Kidney (tissue), 14 donors: ENCODE results near the gene SACS. TPM values are rescaled to one million over a fixed set of nuclear protein-coding genes. Genes with fewer than 3 reads are reported as not detected.
"Not testable (repeated sequence)": the region's sequence is repeated elsewhere in the genome, so short reads cannot be mapped to it uniquely, and the experiment has no call there.

ENCODE experiments used
- DNase-seq, 5 donors: peaks; one replicate each; pipeline ENCODE4 v3.0.0-alpha.2; 2013 to 2020
- FAIRE-seq: peaks from 2 replicates; lab custom pipeline; 2012; peaks lifted over from hg19 to GRCh38; lab: Jason Lieb, UNC
- H3K27ac ChIP-seq, 2 donors: one replicate each; pipeline ENCODE4 v1.7.0; 2013; ENCODE audit warnings: low read depth in 2 of 2, low read length in 2 of 2, inconsistent platforms in 1 of 2
- H3K27me3 ChIP-seq: one replicate; pipeline ENCODE4 v1.7.1; 2013; ENCODE audit warnings: low read length, inconsistent platforms; ENCODE audit not compliant: control insufficient read depth, insufficient read depth
- H3K36me3 ChIP-seq, 3 donors: one replicate each; pipeline versions ENCODE4 v1.7.0 to v1.7.1; 2013; ENCODE audit warnings: low read length in 3 of 3, control low read depth in 1 of 3, inconsistent platforms in 1 of 3; ENCODE audit not compliant: insufficient read depth in 3 of 3, control insufficient read depth in 2 of 3
- H3K4me1 ChIP-seq, 3 donors: one replicate each; pipeline versions ENCODE4 v1.7.0 to v1.7.1; 2013; ENCODE audit warnings: low read length in 3 of 3, inconsistent platforms in 1 of 3, low read depth in 1 of 3; ENCODE audit not compliant: control insufficient read depth in 2 of 3, insufficient read depth in 2 of 3
- H3K4me3 ChIP-seq, 3 donors: one replicate each; pipeline versions ENCODE4 v1.7.0 to v1.8.1; 2013; ENCODE audit warnings: low read length in 3 of 3, control low read depth in 1 of 3, inconsistent platforms in 1 of 3
- H3K9ac ChIP-seq, 3 donors: one replicate each; pipeline versions ENCODE4 v1.7.0 to v1.7.1; 2013; ENCODE audit warnings: low read length in 3 of 3, control low read depth in 1 of 3, inconsistent platforms in 1 of 3
- H3K9me3 ChIP-seq, 3 donors: one replicate each; pipeline versions ENCODE4 v1.7.0 to v1.7.1; 2013; ENCODE audit warnings: low read length in 3 of 3, control low read depth in 1 of 3, inconsistent platforms in 1 of 3; ENCODE audit not compliant: control insufficient read depth in 2 of 3, insufficient read depth in 1 of 3
- CTCF ChIP-seq: IDR thresholded peaks from 3 replicates; pipeline ENCODE4 v1.5.1; 2012; ENCODE audit warnings: mild to moderate bottlenecking, moderate library complexity, borderline replicate concordance; ENCODE audit not compliant: insufficient read depth; ENCODE audit errors: extremely low read depth
- intact Hi-C: fragments of 100-400 bp; cut with DNase I; formaldehyde crosslinking; loops from one replicate; pipeline ENCODE4 v1.11.1; 2022
- polyA plus RNA-seq: library from polyadenylated mRNA; stranded (reverse); fragments of 350-450 nt; fragmentation: Illumina TruSeq; extraction: RNeasy Lipid Tissue Mini Kit (QIAGEN cat#74804); gene quantifications from one replicate; pipeline ENCODE4 v1.2.3, GENCODE V29; 2014; ENCODE audit warnings: low read depth, low replicate concordance; ENCODE audit not compliant: insufficient read depth
- total RNA-seq: library from RNA; stranded (reverse); fragmentation: NEBNext Ultra II Directional; extraction: Animal tissue kit (Norgen Biotek cat#: 25700); gene quantifications from one replicate; pipeline ENCODE4 v1.2.1, GENCODE V29; 2021
- donor health status: control.
- donor health status: control.
- donor health status: control.
- donor health status: control.
- donor health status: control.
- donor health status: DM: yes; HTN: yes; CAD: no.
- donor health status: Normal renal cell carcinoma (clear cell type).

The SACS gene
- total and polyA plus RNA-seq, 2 donors from 2014 or later = 0.58 to 12.5 TPM

- H3K4me3 ChIP-seq = no peak overlapping the region
- no peaks in the 10 kb centered on the region for H3K36me3 ChIP-seq
- no peak for FAIRE-seq
- H3K9ac ChIP-seq = no peak overlapping the region
- peak in 1 of 5 donors; percentile 14 for DNase-seq
- no peak overlapping the region for H3K27ac ChIP-seq
- H3K4me1 ChIP-seq = no peaks in the 10 kb centered on the region
- intact Hi-C loops = no loop called here
- H3K27me3 ChIP-seq = no peaks in the 10 kb centered on the region
- no peak for TF ChIP-seq CTCF
- no peaks in the 10 kb centered on the region for H3K9me3 ChIP-seq
These were observed 22.3 kb downstream of the SACS start for GRCh38 chr13:23411220-23411619.

GRCh38 chr13:23408026-23408425 lies 25.5 kb downstream of the SACS start:
- no peaks in the 10 kb centered on the region for H3K4me1 ChIP-seq
- intact Hi-C loops = no loop called here
- FAIRE-seq = no peak
- H3K27me3 ChIP-seq = no peaks in the 10 kb centered on the region
- H3K9ac ChIP-seq = no peak overlapping the region
- no peak for DNase-seq
- H3K4me3 ChIP-seq = no peak overlapping the region
- no peak for TF ChIP-seq CTCF
- no peaks in the 10 kb centered on the region for H3K36me3 ChIP-seq
- no peak overlapping the region for H3K27ac ChIP-seq
- H3K9me3 ChIP-seq = no peaks in the 10 kb centered on the region

GRCh38 chr13:23401156-23401555 lies 32.3 kb downstream of the SACS start:
- H3K4me3 ChIP-seq, H3K27ac ChIP-seq, H3K9me3 ChIP-seq, H3K9ac ChIP-seq, FAIRE-seq, H3K27me3 ChIP-seq, intact Hi-C loops, H3K36me3 ChIP-seq, H3K4me1 ChIP-seq, DNase-seq: not testable (repeated sequence)

GRCh38 chr13:23399347-23399746 lies 34.2 kb downstream of the SACS start:
- no peak overlapping the region for H3K9ac ChIP-seq
- FAIRE-seq = no peak

More at GRCh38 chr13:23399347-23399746, 34.2 kb downstream of the SACS start:
- H3K36me3 ChIP-seq = no peaks in the 10 kb centered on the region
- no peaks in the 10 kb centered on the region for H3K27me3 ChIP-seq
- H3K27ac ChIP-seq = no peak overlapping the region
- DNase-seq = no peak
- intact Hi-C loops = no loop called here
- no peak overlapping the region for H3K4me3 ChIP-seq
- H3K4me1 ChIP-seq = no peaks in the 10 kb centered on the region
- H3K9me3 ChIP-seq = no peaks in the 10 kb centered on the region
- TF ChIP-seq CTCF = no peak
